HG03103 (cell line): ENCODE measurements around the gene RNF220.

ENCODE experiments used
- ATAC-seq: cut with Tn5 transposase; IDR thresholded peaks from one replicate; pipeline ENCODE4 v1.9.1; 2021; ENCODE audit warnings: low read depth; ENCODE audit not compliant: unreplicated experiment

Gene RNF220

GRCh38 chr1:44515416-44515815, 110.4 kb downstream of the RNF220 start:
- no peak for ATAC-seq

- no peak for ATAC-seq
These were observed 114.1 kb downstream of the RNF220 start for GRCh38 chr1:44519035-44519676.

GRCh38 chr1:44521378-44522080, 116.5 kb downstream of the RNF220 start:
- no peak for ATAC-seq

GRCh38 chr1:44523593-44524591, 118.8 kb downstream of the RNF220 start:
- no peak for ATAC-seq

- ATAC-seq, result no peak
These were observed 119.8 kb downstream of the RNF220 start for GRCh38 chr1:44524655-44525500.

GRCh38 chr1:44526295-44527073, 121.4 kb downstream of the RNF220 start:
- no peak for ATAC-seq

GRCh38 chr1:44531785-44532566, 126.9 kb downstream of the RNF220 start:
- no peak for ATAC-seq

GRCh38 chr1:44532567-44532944, 127.5 kb downstream of the RNF220 start:
- no peak for ATAC-seq

- no peak for ATAC-seq
These were observed 129.7 kb downstream of the RNF220 start for GRCh38 chr1:44534771-44535170.

- no peak for ATAC-seq
These were observed 131.5 kb downstream of the RNF220 start for GRCh38 chr1:44536357-44537209.

- ATAC-seq, result no peak
These were observed 132.5 kb downstream of the RNF220 start for GRCh38 chr1:44537538-44537937.

- ATAC-seq, result no peak
These were observed 132.9 kb downstream of the RNF220 start for GRCh38 chr1:44537956-44538355.

GRCh38 chr1:44539991-44540730, 135.1 kb downstream of the RNF220 start:
- no peak for ATAC-seq

- no peak for ATAC-seq
These were observed 137.5 kb downstream of the RNF220 start for GRCh38 chr1:44542420-44543063.

GRCh38 chr1:44543064-44543744, 138.1 kb downstream of the RNF220 start:
- ATAC-seq, result no peak

GRCh38 chr1:44543786-44544185, 138.7 kb downstream of the RNF220 start:
- no peak for ATAC-seq
